ENCODE results near the gene CHKA.
A peak's percentile ranks its signal among the peaks of the same experiment; 100 is the strongest.

CHKA gene

DNA sequence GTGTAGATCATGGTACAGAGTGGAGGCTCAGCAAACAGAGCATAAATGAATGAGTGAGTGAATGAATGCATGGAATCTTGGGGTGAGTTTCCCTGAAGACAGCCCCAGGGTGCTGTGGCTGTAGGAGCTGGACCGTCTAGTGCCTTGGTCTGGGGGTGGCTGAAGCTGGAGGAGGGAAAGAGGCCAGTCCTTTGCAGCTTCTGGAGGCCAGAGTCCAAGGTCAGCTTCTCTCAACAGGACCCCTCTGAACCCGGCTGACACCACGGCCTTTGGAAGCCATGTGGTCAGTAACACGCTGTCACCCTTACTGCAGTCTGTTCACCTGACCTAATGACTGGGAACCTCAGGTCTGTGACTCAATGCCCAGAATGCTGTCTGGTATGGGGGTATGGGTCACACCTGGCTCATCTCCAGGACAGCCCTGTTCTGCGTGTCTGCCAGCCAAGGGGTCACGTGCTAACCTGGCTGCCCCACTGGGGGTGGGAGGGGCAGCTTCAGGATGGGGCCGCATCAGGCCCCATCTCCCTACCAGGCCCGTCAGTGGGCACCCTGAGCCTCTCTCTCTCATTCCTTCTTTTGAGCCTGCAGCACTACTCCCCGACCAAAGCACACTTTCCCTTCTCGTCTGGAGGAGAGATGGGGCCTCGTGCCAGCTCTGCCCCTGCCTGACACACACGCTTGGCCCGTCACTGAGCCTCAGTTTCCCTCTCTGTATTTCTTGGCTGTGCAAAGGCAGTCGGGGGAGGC, 24.1 kb upstream of the CHKA start:
- TF ChIP-seq, protein P1, sequence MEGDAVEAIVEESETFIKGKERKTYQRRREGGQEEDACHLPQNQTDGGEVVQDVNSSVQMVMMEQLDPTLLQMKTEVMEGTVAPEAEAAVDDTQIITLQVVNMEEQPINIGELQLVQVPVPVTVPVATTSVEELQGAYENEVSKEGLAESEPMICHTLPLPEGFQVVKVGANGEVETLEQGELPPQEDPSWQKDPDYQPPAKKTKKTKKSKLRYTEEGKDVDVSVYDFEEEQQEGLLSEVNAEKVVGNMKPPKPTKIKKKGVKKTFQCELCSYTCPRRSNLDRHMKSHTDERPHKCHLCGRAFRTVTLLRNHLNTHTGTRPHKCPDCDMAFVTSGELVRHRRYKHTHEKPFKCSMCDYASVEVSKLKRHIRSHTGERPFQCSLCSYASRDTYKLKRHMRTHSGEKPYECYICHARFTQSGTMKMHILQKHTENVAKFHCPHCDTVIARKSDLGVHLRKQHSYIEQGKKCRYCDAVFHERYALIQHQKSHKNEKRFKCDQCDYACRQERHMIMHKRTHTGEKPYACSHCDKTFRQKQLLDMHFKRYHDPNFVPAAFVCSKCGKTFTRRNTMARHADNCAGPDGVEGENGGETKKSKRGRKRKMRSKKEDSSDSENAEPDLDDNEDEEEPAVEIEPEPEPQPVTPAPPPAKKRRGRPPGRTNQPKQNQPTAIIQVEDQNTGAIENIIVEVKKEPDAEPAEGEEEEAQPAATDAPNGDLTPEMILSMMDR (IDR thresholded peaks at IDR 0.05; ENCODE audit: borderline replicate concordance, control extremely low read depth, extremely low read depth, insufficient read depth, missing control alignments): no peak
- peak; percentile 32 for DNase-seq (ENCODE audit: low spot score)
- in situ Hi-C loops (cut with MboI; ENCODE audit: low sequenced_read_pairs, unreplicated experiment): no loop called here

DNA sequence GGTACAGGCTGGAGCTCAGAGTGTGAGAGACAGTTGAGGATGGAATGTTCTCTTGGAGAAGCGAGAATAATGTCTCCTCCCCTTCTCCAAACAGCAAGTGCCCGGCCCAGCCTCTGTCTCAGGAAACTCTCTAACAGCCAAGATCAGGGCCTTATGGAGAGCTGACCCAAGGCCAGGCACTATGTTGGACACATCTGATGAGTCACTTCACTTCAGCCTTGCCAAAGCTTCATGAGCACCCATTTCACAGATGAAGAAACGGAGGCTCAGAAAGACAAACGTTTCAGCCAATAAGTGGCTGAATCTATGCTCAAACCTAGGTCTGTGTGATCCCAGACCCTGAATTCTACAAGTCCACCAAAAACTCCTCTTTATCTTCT, 22.1 kb upstream of the CHKA start:
- DNase-seq (ENCODE audit: low spot score): no peak
- in situ Hi-C loops (cut with MboI; ENCODE audit: low sequenced_read_pairs, unreplicated experiment): no loop called here
- TF ChIP-seq, protein P1 (IDR thresholded peaks at IDR 0.05; ENCODE audit: borderline replicate concordance, control extremely low read depth, extremely low read depth, insufficient read depth, missing control alignments): no peak

DNA sequence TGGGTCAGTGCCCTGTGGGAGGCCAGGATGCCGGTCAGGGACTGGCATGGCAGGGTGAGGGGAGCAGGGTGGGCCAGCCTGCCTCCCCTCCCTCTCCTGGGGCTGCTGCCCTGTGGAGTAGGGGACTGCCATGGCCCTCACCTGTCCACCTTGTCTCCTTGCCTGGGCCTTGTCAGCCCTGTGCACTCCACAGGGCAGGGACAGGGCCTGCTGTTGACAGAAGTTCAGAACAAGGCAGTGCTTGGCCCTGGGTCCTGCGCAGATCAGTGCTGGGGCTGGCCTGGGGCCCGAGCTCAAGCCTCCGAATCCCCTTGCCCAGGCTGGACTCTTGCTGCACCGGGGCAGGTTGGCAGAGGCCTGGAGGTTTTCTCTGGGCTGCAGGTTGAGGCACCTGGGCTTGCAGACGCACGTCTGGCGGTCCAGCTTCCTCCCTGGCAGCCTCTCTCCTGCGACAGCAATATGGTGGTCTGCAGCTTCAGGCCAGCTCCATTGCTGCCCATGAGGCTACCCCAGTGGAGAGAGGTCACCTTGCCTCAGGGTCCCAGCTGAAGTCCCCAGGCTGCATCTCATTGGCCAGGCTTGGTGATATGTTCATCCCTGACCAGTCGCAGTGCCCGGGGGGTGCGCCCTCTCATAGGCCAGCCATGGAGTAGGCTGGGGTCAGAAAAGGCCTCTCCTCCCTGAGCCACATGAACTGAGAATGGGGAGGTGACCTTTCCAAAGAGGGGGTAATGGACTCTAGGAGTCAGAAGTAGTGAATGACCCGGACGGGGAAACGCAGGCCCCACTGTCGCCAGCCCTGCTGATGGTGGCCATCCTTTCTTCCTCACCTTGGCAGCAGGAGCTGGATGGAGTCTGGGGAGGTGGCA, 21.5 kb upstream of the CHKA start:
- in situ Hi-C loops (cut with MboI; ENCODE audit: low sequenced_read_pairs, unreplicated experiment): no loop called here
- TF ChIP-seq, protein P1 (IDR thresholded peaks at IDR 0.05; ENCODE audit: borderline replicate concordance, control extremely low read depth, extremely low read depth, insufficient read depth, missing control alignments): no peak
- DNase-seq (ENCODE audit: low spot score): no peak

DNA sequence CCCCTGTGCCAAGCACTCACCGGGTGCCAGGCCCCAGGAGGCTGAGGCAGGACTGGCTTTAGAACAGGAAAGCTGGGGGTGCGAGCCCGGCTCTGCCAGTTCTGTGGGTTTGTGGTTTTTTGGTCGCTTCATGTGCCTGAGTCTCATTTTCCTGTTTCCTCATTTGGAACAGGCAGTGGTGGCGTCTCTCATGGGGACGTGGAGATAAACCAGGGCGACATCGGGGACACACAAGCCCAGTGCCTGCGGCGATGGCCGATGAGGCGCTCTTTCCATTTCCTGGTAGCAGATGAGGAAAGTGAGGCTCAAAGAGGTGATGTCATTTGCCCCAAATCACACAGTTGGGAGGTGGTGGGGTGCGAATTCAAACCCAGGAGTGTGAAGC, 20.8 kb upstream of the CHKA start:
- in situ Hi-C loops (cut with MboI; ENCODE audit: low sequenced_read_pairs, unreplicated experiment): no loop called here
- TF ChIP-seq, protein P1 (IDR thresholded peaks at IDR 0.05; ENCODE audit: borderline replicate concordance, control extremely low read depth, extremely low read depth, insufficient read depth, missing control alignments): no peak
- DNase-seq (ENCODE audit: low spot score): peak; percentile 56

- TF ChIP-seq, protein P1 (IDR thresholded peaks at IDR 0.05; ENCODE audit: borderline replicate concordance, control extremely low read depth, extremely low read depth, insufficient read depth, missing control alignments): no peak
- peak; percentile 28 for DNase-seq (ENCODE audit: low spot score)
- in situ Hi-C loops (cut with MboI; ENCODE audit: low sequenced_read_pairs, unreplicated experiment): no loop called here
These were observed 20.2 kb upstream of the CHKA start for GRCh38 chr11:68141246-68142027.
